Testis (tissue), 2 donors: ENCODE measurements around the gene ASXL1.
"Not testable (repeated sequence)": the region's sequence is repeated elsewhere in the genome, so short reads cannot be mapped to it uniquely, and the experiment has no call there.

ENCODE experiments used
- POLR2A ChIP-seq: fragments of 450-650 bp; IDR thresholded peaks from one replicate; pipeline ENCODE4 v1.6.1; 2017; ENCODE audit warnings: antibody characterized with exemption, mild to moderate bottlenecking, moderate library complexity
- TF ChIP-seq, protein P1 (sequence below), 3 experiments: fragments of 450-650 bp in 2 of 3; fragments of 200-600 bp in 1 of 3; sonication (generic) in 1 of 3; IDR thresholded peaks; one replicate each; pipeline ENCODE4 v1.5.1; 2016 to 2019; ENCODE audit warnings: antibody characterized with exemption in 3 of 3, mild to moderate bottlenecking in 2 of 3, moderate library complexity in 1 of 3

GRCh38 chr20:32380037-32380436, 21.9 kb downstream of the ASXL1 start:
- TF ChIP-seq, protein P1, sequence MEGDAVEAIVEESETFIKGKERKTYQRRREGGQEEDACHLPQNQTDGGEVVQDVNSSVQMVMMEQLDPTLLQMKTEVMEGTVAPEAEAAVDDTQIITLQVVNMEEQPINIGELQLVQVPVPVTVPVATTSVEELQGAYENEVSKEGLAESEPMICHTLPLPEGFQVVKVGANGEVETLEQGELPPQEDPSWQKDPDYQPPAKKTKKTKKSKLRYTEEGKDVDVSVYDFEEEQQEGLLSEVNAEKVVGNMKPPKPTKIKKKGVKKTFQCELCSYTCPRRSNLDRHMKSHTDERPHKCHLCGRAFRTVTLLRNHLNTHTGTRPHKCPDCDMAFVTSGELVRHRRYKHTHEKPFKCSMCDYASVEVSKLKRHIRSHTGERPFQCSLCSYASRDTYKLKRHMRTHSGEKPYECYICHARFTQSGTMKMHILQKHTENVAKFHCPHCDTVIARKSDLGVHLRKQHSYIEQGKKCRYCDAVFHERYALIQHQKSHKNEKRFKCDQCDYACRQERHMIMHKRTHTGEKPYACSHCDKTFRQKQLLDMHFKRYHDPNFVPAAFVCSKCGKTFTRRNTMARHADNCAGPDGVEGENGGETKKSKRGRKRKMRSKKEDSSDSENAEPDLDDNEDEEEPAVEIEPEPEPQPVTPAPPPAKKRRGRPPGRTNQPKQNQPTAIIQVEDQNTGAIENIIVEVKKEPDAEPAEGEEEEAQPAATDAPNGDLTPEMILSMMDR (IDR thresholded peaks at IDR 0.05) = not testable (repeated sequence)
- TF ChIP-seq POLR2A = not testable (repeated sequence)
